Trophoblast cell (in vitro differentiated cells and primary cell): ENCODE measurements around the gene POLRMT.
"Not testable (repeated sequence)": the region's sequence is repeated elsewhere in the genome, so short reads cannot be mapped to it uniquely, and the experiment has no call there.

Experiments
- DNase-seq, 2 donors: peaks; one replicate each; pipeline ENCODE4 v3.0.0-alpha.2; 2016
- H2AFZ ChIP-seq: 2 replicates; pipeline ENCODE4 v1.6.1; 2013; ENCODE audit warnings: low read length, moderate library complexity, mild to moderate bottlenecking; ENCODE audit not compliant: insufficient read depth, poor library complexity
- H2AK5ac ChIP-seq: 2 replicates; pipeline ENCODE4 v1.6.1; 2013; ENCODE audit warnings: mild to moderate bottlenecking, low read length
- H2BK120ac ChIP-seq: 2 replicates; pipeline ENCODE4 v1.6.1; 2013; ENCODE audit warnings: low read length, mild to moderate bottlenecking, moderate library complexity; ENCODE audit not compliant: insufficient read depth, poor library complexity
- H2BK12ac ChIP-seq: 2 replicates; pipeline ENCODE4 v1.6.1; 2013; ENCODE audit warnings: mild to moderate bottlenecking, low read length, moderate library complexity
- H2BK5ac ChIP-seq: 2 replicates; pipeline ENCODE4 v1.6.1; 2013; ENCODE audit warnings: low read length, low read depth, moderate library complexity, mild to moderate bottlenecking; ENCODE audit not compliant: poor library complexity
- H3K14ac ChIP-seq: 2 replicates; pipeline ENCODE4 v1.6.1; 2013; ENCODE audit warnings: mild to moderate bottlenecking, low read length
- H3K18ac ChIP-seq: 2 replicates; pipeline ENCODE4 v1.6.1; 2013; ENCODE audit warnings: mild to moderate bottlenecking, low read length
- H3K23ac ChIP-seq: 2 replicates; pipeline ENCODE4 v1.6.1; 2013; ENCODE audit warnings: low read length
- H3K27ac ChIP-seq: 2 replicates; pipeline ENCODE4 v1.5.1; 2013; ENCODE audit warnings: low read depth, mild to moderate bottlenecking, inconsistent platforms, low read length, moderate library complexity
- H3K27me3 ChIP-seq: 2 replicates; pipeline ENCODE4 v1.6.1; 2013; ENCODE audit warnings: inconsistent platforms, mild to moderate bottlenecking, low read length, moderate library complexity; ENCODE audit not compliant: insufficient read depth
- H3K36me3 ChIP-seq, 2 experiments: 1 replicate in 1 of 2; 2 replicates in 1 of 2; pipeline ENCODE4 v1.6.1; 2013; ENCODE audit warnings: low read length in 2 of 2, mild to moderate bottlenecking in 2 of 2, moderate library complexity in 1 of 2; ENCODE audit not compliant: insufficient read depth in 2 of 2, control insufficient read depth in 1 of 2
- H3K4ac ChIP-seq: 2 replicates; pipeline ENCODE4 v1.6.1; 2013; ENCODE audit warnings: low read depth, mild to moderate bottlenecking, low read length, moderate library complexity
- H3K4me1 ChIP-seq, 2 experiments: 1 replicate in 1 of 2; 2 replicates in 1 of 2; pipeline ENCODE4 v1.6.1; 2013; ENCODE audit warnings: low read length in 2 of 2, mild to moderate bottlenecking in 2 of 2, moderate library complexity in 1 of 2; ENCODE audit not compliant: insufficient read depth in 2 of 2, control insufficient read depth in 1 of 2
- H3K4me2 ChIP-seq: 2 replicates; pipeline ENCODE4 v1.6.1; 2013; ENCODE audit warnings: inconsistent platforms, mild to moderate bottlenecking, low read length, moderate library complexity
- H3K4me3 ChIP-seq: 2 replicates; pipeline ENCODE4 v1.5.1; 2013; ENCODE audit warnings: mild to moderate bottlenecking, low read depth, low read length, inconsistent platforms
- H3K79me1 ChIP-seq: one replicate; pipeline ENCODE4 v1.6.1; 2013; ENCODE audit warnings: low read length
- H3K79me2 ChIP-seq: 2 replicates; pipeline ENCODE4 v1.6.1; 2013; ENCODE audit warnings: low read length, mild to moderate bottlenecking; ENCODE audit not compliant: control insufficient read depth, insufficient read depth, poor library complexity
- H3K9ac ChIP-seq: 2 replicates; pipeline ENCODE4 v1.6.1; 2013; ENCODE audit warnings: mild to moderate bottlenecking, low read length
- H3K9me3 ChIP-seq: 2 replicates; pipeline ENCODE4 v1.6.1; 2013; ENCODE audit warnings: low read depth, mild to moderate bottlenecking, control low read depth, inconsistent platforms, low read length; ENCODE audit not compliant: insufficient read depth
- H4K12ac ChIP-seq: 2 replicates; pipeline ENCODE4 v1.6.1; 2013; ENCODE audit warnings: low read depth, mild to moderate bottlenecking, low read length, moderate library complexity
- H4K8ac ChIP-seq: 2 replicates; pipeline ENCODE4 v1.6.1; 2013; ENCODE audit warnings: low read depth, mild to moderate bottlenecking, low read length, moderate library complexity
- H4K91ac ChIP-seq: one replicate; pipeline ENCODE4 v1.6.1; 2013; ENCODE audit warnings: low read depth, mild to moderate bottlenecking, low read length, moderate library complexity
- WGBS: extraction: QIAGEN DNeasy Blood & Tissue Kit; methylation state at CpG from one replicate; pipeline ENCODE4 v1.1.7; 2013; ENCODE audit warnings: missing lambda C conversion rate; ENCODE audit not compliant: insufficient read length, insufficient coverage; ENCODE audit errors: extremely low coverage; 5-methylcytosine and 5-hydroxymethylcytosine counted together

POLRMT gene

DNA sequence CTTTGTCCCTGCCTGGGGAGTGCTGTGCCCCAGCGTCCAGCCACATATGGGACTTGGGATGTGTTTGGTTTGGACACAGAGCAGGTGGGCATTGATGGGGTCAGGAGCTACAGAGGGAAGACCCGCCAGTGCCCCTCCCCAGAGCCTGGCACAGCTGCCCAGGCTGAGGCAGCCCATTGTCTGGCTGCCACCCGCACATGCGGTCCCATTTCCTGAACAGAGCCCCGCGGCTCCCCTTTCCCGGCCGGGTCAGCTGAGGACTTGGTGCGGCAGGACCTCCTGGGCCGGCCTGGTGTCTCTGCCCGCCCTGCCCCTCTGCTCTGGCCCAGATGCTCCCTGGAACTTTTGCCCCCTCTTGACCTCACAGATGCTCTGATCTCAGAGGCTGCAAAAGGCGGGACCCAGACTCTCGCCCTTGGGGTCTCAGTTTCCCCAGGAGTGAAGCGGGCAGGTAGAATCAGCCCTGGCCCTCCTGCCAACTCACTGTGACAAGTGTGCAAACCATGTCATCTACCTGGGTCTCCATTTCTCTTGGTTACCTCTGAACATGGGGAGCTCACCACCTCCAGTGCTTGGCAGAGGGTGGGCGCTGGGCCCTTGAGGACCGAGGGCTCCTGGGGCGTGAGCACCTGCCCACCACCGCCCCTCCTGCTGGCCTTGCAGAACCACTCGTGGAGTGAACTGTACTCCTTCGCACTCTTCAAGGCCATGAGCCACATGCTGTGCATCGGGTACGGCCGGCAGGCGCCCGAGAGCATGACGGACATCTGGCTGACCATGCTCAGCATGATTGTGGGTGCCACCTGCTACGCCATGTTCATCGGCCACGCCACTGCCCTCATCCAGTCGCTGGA, 25.8 kb downstream of the POLRMT start:
- H3K27ac ChIP-seq: no peak overlapping the region
- H3K79me2 ChIP-seq: no peaks in the 10 kb centered on the region
- no peak overlapping the region for H3K4ac ChIP-seq
- H3K9me3 ChIP-seq: peaks cover 7% of the 10 kb centered on the region
- H2BK12ac ChIP-seq: no peak overlapping the region
- H3K4me1 ChIP-seq: no peaks in the 10 kb centered on the region
- H3K23ac ChIP-seq: no peak overlapping the region
- H4K8ac ChIP-seq: no peak overlapping the region
- no peak overlapping the region for H2AFZ ChIP-seq
- DNase-seq: no peak
- no peak overlapping the region for H3K4me2 ChIP-seq
- no peak overlapping the region for H2BK5ac ChIP-seq
- no peak overlapping the region for H3K9ac ChIP-seq
- no peaks in the 10 kb centered on the region for H3K79me1 ChIP-seq
- H2BK120ac ChIP-seq: no peak overlapping the region
- no CpG with 5 or more reads among the region's 30 CpGs for WGBS
- no peak overlapping the region for H3K4me3 ChIP-seq
- H4K12ac ChIP-seq: no peak overlapping the region
- peaks cover under 1 to 2% of the 10 kb centered on the region in 2 experiments for H3K36me3 ChIP-seq
- H3K14ac ChIP-seq: no peak overlapping the region
- no peaks in the 10 kb centered on the region for H3K27me3 ChIP-seq
- no peak overlapping the region for H2AK5ac ChIP-seq
- H3K18ac ChIP-seq: no peak overlapping the region
- H4K91ac ChIP-seq: no peak overlapping the region

DNA sequence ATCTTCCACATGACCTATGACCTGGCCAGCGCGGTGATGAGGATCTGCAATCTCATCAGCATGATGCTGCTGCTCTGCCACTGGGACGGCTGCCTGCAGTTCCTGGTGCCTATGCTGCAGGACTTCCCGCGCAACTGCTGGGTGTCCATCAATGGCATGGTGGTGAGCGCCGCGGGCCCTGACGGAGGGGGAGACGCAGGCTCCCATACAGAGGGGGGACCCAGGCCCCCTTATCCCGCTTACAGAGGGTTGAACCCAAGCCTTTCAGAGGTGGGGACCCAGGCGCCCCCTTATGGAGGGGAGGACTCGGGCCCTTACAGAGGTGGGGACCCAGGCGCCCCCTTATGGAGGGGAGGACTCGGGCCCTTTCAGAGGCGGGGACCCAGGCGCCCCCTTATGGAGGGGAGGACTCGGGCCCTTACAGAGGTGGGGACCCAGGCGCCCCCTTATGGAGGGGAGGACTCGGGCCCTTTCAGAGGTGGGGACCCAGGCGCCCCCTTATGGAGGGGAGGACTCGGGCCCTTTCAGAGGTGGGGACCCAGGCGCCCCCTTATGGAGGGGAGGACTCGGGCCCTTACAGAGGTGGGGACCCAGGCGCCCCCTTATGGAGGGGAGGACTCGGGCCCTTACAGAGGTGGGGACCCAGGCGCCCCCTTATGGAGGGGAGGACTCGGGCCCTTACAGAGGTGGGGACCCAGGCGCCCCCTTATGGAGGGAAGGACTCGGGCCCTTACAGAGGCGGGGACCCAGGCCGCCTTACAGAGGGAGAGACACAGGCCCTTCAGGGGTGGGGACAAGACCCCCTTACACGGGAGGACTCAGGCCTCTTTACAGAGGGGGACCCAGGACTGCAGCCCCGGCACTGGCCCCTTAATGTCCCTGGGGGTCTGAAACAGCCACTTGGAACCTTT, 28.0 kb downstream of the POLRMT start:
- H2AFZ ChIP-seq, H3K27me3 ChIP-seq, H3K23ac ChIP-seq, H3K9ac ChIP-seq, H2BK5ac ChIP-seq, H4K12ac ChIP-seq, H3K79me1 ChIP-seq, H2BK12ac ChIP-seq, H3K4me1 ChIP-seq, H3K36me3 ChIP-seq, H2AK5ac ChIP-seq, H3K4me3 ChIP-seq, H3K14ac ChIP-seq, H4K8ac ChIP-seq, H4K91ac ChIP-seq, H3K18ac ChIP-seq, H2BK120ac ChIP-seq, H3K79me2 ChIP-seq, H3K27ac ChIP-seq, H3K4me2 ChIP-seq, H3K4ac ChIP-seq, DNase-seq: not testable (repeated sequence)
- H3K9me3 ChIP-seq: peaks cover 10% of the 10 kb centered on the region
- WGBS: no CpG with 5 or more reads among the region's 34 CpGs

DNA sequence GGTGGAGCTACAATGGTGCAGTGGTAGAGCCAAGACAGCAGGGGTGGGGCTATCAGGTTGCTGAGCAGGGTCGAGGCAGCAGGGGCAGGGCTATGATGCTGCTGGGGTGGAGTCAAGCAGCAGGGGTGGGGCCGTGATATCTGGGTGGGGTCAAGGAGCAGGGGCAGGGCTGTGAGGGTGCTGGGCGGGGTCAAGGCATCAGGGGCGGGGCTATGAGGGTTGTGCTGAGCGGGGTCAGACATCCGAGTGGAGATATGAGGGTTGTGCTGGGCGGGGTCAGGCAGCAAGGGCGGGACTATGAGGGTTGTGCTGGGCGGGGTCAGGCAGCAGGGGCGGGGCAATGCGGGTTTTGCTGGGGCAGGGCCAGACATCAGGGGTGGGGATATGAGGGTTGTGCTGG, 29.0 kb downstream of the POLRMT start:
- H2BK120ac ChIP-seq: no peak overlapping the region
- H3K14ac ChIP-seq: no peak overlapping the region
- H2AK5ac ChIP-seq: no peak overlapping the region
- H2AFZ ChIP-seq: no peak overlapping the region
- no peak overlapping the region for H4K12ac ChIP-seq
- no peak overlapping the region for H3K27ac ChIP-seq
- no peak for DNase-seq
- no peak overlapping the region for H2BK5ac ChIP-seq
- WGBS: no CpG with 5 or more reads among the region's 11 CpGs
- H3K4me3 ChIP-seq: no peak overlapping the region
- no peak overlapping the region for H4K91ac ChIP-seq
- no peaks in the 10 kb centered on the region for H3K79me2 ChIP-seq
- no peak overlapping the region for H3K4ac ChIP-seq
- peaks cover 10% of the 10 kb centered on the region for H3K9me3 ChIP-seq
- no peaks in the 10 kb centered on the region for H3K79me1 ChIP-seq
- H3K4me2 ChIP-seq: no peak overlapping the region
- H3K18ac ChIP-seq: no peak overlapping the region
- H3K23ac ChIP-seq: no peak overlapping the region
- no peaks in the 10 kb centered on the region for H3K27me3 ChIP-seq
- H4K8ac ChIP-seq: no peak overlapping the region
- no peaks in the 10 kb centered on the region for H3K4me1 ChIP-seq
- no peak overlapping the region for H3K9ac ChIP-seq
- no peak overlapping the region for H2BK12ac ChIP-seq
- H3K36me3 ChIP-seq: no peaks in the 10 kb centered on the region

DNA sequence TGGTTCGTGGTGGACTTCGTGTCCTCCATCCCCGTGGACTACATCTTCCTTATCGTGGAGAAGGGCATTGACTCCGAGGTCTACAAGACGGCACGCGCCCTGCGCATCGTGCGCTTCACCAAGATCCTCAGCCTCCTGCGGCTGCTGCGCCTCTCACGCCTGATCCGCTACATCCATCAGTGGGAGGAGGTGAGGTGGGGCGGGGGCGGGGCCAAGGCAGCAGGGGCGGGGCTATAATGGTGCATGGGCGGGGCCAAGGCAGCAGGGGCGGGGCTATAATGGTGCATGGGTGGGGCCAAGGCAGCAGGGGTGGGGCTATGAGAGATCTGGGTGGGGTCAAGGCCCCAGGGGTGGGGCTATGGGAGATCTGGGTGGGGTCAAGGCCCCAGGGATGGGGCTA, 29.6 kb downstream of the POLRMT start:
- not testable (repeated sequence) for H3K79me2 ChIP-seq, H3K4me3 ChIP-seq, H3K14ac ChIP-seq, H2AFZ ChIP-seq, H3K4me1 ChIP-seq, H2BK5ac ChIP-seq, H3K27ac ChIP-seq, H3K79me1 ChIP-seq, H2BK12ac ChIP-seq, H4K8ac ChIP-seq, H4K91ac ChIP-seq, H3K23ac ChIP-seq, H3K4me2 ChIP-seq, H3K9ac ChIP-seq, H3K27me3 ChIP-seq, DNase-seq, H2AK5ac ChIP-seq, H3K36me3 ChIP-seq, H3K18ac ChIP-seq, H3K4ac ChIP-seq, H4K12ac ChIP-seq, H2BK120ac ChIP-seq
- peaks cover 10% of the 10 kb centered on the region for H3K9me3 ChIP-seq
- no CpG with 5 or more reads among the region's 20 CpGs for WGBS
